Posterior cingulate gyrus (tissue), 11 donors: Measurements from ENCODE around the gene AACS.
A peak's percentile ranks its signal among the peaks of the same experiment; 100 is the strongest.
"Not testable (repeated sequence)": the region's sequence is repeated elsewhere in the genome, so short reads cannot be mapped to it uniquely, and the experiment has no call there.

Experiments used
- DNase-seq, 10 donors: peaks; one replicate each; pipeline versions ENCODE4 v3.0.0 to v3.0.0-alpha.2; 2020 to 2021; ENCODE audit warnings: mixed read lengths in 3 of 10
- intact Hi-C: fragments of 100-400 bp; cut with DNase I; formaldehyde crosslinking; loops from one replicate; pipeline ENCODE4 v1.15.1; 2023

AACS gene

GRCh38 chr12:125114365-125115141 lies 49.3 kb downstream of the AACS start:
- peak in 2 of 10 donors; percentile 66 to 75 for DNase-seq
- intact Hi-C loops = no loop called here

DNA sequence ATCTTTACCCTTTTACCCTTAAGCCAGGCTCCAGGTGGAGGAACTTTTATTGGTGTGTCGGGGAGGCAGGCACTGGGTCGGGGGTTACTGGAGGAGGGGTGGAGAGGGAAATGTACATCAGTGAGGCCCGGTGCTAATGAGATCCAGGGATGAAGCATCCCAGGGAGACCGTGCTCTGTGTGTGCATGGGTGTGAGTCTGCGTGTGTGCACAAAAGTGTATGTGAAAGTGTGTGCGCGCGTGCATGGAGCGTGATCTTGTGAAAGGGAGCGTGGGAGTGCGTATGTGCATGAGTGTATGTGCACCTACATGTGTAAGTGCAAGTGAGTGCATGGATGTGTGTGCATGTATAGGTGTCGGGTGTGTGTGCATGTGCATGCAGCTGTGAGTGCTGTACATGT lies 55.3 kb downstream of the AACS start:
- peak in 2 of 10 donors; percentile 53 for DNase-seq
- intact Hi-C loops = no loop called here

DNA sequence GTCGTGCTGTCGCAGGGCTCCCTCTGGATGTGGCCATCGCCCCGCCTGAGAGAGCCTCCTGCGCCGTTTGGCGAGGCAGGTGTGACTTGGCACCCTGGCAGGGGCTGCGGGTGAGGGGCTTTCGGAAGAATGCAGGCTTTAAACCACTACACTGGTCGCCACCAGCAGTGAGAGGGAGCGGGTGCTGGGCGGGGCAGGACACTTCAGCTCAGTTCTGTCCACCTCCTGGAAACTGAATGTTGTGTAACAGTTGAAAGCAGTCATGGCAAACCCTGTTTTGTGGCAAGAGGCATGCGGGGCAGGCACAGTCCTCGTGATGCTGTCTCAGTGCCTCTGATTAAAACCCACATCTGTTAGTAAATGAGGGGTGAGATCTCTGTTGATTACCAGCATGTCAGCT lies 55.9 kb downstream of the AACS start:
- intact Hi-C loops = no loop called here
- peak in 2 of 10 donors; percentile 47 to 73 for DNase-seq

DNA sequence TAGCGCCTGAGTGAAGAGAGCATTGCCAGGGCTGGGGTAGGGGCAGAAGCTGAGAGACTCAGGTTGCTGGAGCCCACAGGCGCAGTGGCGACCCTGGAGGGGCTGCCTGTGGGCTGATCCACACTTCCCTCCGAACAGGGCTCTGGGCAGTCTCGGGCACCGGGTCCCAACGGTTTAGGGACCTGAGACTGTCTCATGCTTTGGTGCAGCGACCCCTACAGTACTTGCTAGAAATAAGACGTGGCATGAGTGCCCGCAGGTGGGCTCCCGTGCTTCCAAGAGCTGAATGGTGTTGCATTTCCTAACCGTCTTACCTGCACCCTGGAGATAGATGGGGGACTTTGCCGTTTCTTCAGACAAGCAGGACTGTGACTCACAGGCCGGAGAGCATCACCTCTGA lies 57.4 kb downstream of the AACS start:
- peak in 1 of 10 donors; percentile 56 for DNase-seq
- intact Hi-C loops = no loop called here

GRCh38 chr12:125124320-125124966 lies 59.2 kb downstream of the AACS start:
- peak in 1 of 10 donors; percentile 5 for DNase-seq
- intact Hi-C loops = no loop called here

DNA sequence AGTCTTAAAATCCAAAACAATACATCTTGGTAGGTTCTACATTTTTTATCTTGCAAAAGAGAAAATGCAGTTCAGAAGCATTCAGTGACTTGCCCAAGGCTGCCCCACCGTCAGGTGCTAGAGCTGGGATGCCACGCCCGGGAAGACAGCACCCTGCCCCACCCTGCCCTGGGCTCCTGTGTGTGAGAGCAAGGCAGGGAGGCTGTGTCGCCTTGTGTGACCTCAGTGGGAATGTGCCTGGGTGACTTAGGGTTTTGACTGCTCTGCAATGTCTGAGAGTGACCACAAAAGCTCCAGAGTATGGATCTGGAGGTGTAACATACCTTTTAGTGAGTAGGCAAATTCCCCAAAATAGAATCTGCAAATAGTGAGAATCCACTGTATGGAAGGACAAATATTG lies 60.0 kb downstream of the AACS start:
- intact Hi-C loops = no loop called here
- DNase-seq = peak in 1 of 10 donors; percentile 40

DNA sequence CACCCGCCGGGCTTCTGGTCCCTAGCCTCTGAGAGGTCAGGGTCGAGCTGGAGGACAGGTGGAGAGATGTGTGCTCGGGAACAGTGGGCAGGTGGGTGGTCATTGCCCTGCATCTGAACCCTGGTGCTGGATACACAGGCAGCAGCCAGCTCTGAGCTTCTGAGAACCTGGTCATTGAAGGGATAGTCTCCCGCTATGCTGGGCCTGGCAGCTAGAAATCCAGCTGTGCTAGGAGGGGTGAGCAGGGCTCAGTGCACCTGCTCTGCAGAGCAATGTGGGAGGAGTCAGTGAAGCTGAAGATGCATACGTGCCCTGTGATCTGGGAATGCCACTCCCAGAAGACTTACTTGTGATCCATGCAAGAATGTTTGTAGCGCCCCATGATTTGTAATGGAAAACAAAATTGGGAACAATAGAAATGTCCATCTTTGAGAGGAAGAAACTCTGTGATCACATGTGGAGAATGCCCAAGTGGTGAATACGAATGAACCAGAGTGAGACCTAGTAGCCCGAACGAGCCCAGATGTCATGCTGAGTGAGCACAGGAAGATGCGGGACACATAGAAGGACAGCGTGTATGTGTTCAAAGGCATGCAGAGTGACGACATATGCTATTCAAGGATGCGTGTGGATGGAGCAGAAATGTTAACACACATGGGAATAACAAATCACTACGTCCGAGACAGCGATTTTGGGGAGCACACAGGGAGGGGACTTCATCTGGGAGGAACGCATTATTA lies 63.4 kb downstream of the AACS start:
- intact Hi-C loops = no loop called here
- DNase-seq = peak in 1 of 10 donors; percentile 70

DNA sequence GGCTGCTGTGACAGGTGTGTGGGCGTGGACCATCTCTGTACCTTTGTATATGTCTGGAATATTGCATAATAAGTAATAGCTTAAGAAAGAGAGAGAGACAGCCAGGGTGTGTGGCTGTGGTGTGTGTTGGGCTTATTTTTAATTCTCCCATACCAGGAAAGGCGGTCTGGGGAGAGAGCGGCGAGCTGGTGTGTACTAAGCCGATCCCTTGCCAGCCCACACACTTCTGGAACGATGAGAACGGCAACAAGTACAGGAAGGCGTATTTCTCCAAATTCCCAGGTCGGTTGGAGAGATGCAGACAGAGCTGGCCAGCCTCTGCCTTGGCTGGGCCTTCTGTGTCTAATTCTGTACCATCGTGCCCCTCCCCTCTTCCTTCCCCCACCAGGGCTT lies 63.9 kb downstream of the AACS start:
- intact Hi-C loops = no loop called here
- DNase-seq = peak in 8 of 10 donors; percentile 50 to 94 (median 75)

DNA sequence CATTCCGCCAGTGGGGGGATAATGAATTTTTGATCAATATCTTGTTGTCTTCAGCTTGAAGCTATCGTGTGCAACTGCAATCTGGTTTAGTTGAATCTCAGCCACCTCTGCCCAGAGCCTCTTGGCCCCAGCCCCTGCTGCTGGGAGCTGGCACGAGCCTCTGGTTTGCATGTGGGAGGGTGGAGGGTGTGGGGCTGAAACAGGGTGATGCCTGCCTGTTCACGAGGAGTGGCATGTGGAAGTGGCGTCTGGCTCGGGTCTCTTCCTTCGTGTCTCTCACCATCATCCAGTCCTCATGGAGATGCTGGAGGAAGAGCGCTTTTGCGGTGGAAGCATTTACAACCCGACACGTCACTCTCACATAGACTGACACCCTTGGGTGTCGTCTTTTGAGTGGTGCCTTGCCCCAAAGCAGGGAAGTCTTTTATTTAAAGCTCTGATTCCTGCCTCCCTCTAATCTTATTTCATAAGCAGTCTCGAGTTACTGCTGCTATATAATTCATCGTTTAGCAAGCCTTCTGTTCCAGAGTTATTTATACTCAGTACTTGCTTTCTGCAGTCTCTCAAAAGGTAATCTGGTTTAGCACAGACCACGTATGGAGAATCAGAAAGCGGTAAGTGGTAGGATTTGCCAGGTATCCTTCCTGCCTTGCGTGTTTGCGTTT lies 64.5 kb downstream of the AACS start:
- intact Hi-C loops = no loop called here
- peak in 6 of 10 donors; percentile 22 to 91 (median 64) for DNase-seq

- intact Hi-C loops = no loop called here
These were observed 66.7 kb downstream of the AACS start for GRCh38 chr12:125131958-125132357.

GRCh38 chr12:125132698-125133400 lies 67.6 kb downstream of the AACS start:
- intact Hi-C loops = no loop called here
- DNase-seq = peak in 2 of 10 donors; percentile 82 to 83

More at GRCh38 chr12:125131958-125132357, 66.7 kb downstream of the AACS start:
- DNase-seq = peak in 2 of 10 donors; percentile 30 to 44

DNA sequence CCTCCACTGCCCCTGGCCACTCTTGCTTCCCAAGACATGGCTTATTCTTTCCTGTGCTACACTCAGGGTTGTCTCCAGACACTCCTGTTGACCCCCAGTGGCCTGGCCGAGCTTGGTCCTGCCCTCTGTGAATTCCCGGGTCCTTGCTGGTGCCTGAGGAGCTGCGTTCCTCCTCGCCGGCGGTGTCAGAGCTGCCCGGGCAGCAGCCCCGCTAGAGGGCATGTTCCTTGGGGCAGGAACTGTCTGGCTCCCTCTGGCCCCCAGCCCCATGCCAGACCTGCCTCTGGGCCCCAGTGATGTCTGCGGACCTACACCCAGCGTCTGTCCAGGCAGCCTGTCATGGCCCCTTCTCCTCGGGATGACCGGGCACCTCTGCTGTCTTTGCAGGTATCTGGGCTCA lies 68.4 kb downstream of the AACS start:
- intact Hi-C loops = no loop called here
- DNase-seq = peak in 2 of 10 donors; percentile 73 to 84

GRCh38 chr12:125134576-125134975 lies 69.3 kb downstream of the AACS start:
- intact Hi-C loops = no loop called here
- peak in 2 of 10 donors; percentile 63 to 69 for DNase-seq

DNA sequence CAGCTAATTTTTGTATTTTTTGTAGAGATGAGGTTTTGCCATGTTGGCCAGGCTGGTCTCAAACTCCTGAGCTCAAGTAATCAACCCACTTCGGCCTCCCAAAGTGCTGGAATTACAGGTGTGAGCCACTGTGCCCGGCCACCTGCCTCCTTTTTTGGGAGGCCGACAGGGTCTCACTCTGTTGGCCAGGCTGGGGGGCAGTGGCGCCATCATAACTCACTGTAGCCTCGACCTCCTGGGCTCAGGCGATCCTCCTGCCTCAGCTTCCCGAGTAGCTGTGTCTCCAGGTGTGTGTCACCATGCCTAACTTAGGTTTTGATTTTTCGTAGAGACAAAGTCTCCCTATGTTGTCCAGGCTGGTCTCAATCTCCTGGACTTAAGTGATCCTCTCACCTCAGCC lies 70.7 kb downstream of the AACS start:
- peak in 2 of 10 donors; percentile 53 to 64 for DNase-seq
- intact Hi-C loops = no loop called here

DNA sequence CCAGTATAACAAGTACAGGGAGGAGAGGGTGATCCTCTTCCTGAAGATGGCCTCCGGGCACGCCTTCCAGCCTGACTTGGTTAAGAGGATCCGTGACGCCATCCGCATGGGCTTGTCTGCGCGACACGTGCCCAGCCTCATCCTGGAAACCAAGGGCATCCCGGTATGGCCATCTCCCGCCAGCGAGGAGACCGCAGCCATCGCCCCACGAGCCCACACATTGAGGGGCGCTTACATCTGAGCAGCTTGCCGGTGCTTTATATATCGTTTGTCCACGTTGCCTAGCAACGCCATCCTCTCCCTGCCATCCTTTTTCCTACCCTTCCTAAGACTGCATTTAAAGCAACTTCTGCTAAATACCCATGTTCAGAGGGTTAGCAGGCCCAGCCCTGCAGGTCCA lies 71.5 kb downstream of the AACS start:
- DNase-seq = peak in 5 of 10 donors; percentile 19 to 91 (median 86)
- intact Hi-C loops = no loop called here

DNA sequence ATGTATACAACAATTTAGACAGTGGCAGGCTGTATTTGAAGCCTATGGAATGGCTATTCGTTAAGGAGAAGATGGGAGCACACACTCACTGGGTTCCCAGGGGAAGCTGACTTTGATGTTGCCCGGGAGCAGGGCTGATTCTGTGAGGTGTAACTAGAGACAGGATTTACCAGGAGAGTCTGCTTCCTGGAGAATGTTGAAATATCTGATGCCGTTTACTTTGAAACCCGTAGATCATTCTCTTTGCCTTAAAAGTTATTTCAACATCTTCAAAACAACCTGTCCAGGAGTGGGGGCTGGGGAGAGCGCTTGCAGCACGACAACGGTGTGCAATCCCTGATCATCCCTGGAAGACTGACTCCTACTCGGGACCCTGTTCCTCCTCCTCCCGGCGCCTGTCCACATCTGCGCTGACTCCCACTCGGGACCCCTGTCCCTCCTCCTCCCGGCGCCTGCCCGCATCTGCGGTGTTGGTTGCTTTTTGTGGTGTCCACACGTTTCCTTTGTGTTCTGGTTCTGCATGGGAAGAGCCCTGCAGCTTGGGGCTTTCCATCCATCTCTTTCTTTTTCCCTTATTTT lies 72.6 kb downstream of the AACS start:
- intact Hi-C loops = no loop called here
- peak in 2 of 10 donors; percentile 51 to 71 for DNase-seq

- peak in 1 of 10 donors; percentile 55 for DNase-seq
- intact Hi-C loops = no loop called here
These were observed 75.3 kb downstream of the AACS start for GRCh38 chr12:125140279-125141209.

DNA sequence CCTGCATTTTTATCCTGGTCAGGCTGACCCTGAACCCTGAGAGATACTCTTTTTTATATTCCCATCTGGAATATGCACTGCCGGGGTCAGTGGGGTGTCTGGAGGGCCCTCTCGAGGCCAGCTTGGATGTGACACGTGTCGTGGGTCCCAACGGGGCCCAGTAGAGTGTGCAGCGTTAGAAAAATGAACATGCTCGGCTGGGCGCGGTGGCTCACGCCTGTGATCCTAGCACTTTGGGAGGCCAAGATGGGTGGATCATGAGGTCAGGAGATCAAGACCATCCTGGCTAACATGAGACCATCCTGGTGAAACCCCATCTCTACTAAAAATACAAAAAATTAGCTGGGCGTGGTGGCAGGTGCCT lies 76.0 kb downstream of the AACS start:
- intact Hi-C loops = not testable (repeated sequence)
- peak in 1 of 10 donors; percentile 57 for DNase-seq
